WI38 (cell line): Measurements from ENCODE around the gene ING4.
A peak's percentile ranks its signal among the peaks of the same experiment; 100 is the strongest.

ENCODE experiments used
- H3K4me3 ChIP-seq: 2 replicates; pipeline ENCODE4 v1.5.1; 2011; ENCODE audit warnings: low read depth, mild to moderate bottlenecking, control low read depth, low read length
- TF ChIP-seq, protein P1 (sequence below): IDR thresholded peaks from 2 replicates; pipeline ENCODE4 v1.5.1; 2012; ENCODE audit warnings: low read depth, mild to moderate bottlenecking, control low read depth, low read length

The ING4 gene

GRCh38 chr12:6693832-6694355 is 31.0 kb upstream of the ING4 start:
- H3K4me3 ChIP-seq, result no peak overlapping the region
- TF ChIP-seq, protein P1, sequence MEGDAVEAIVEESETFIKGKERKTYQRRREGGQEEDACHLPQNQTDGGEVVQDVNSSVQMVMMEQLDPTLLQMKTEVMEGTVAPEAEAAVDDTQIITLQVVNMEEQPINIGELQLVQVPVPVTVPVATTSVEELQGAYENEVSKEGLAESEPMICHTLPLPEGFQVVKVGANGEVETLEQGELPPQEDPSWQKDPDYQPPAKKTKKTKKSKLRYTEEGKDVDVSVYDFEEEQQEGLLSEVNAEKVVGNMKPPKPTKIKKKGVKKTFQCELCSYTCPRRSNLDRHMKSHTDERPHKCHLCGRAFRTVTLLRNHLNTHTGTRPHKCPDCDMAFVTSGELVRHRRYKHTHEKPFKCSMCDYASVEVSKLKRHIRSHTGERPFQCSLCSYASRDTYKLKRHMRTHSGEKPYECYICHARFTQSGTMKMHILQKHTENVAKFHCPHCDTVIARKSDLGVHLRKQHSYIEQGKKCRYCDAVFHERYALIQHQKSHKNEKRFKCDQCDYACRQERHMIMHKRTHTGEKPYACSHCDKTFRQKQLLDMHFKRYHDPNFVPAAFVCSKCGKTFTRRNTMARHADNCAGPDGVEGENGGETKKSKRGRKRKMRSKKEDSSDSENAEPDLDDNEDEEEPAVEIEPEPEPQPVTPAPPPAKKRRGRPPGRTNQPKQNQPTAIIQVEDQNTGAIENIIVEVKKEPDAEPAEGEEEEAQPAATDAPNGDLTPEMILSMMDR, result no peak

DNA sequence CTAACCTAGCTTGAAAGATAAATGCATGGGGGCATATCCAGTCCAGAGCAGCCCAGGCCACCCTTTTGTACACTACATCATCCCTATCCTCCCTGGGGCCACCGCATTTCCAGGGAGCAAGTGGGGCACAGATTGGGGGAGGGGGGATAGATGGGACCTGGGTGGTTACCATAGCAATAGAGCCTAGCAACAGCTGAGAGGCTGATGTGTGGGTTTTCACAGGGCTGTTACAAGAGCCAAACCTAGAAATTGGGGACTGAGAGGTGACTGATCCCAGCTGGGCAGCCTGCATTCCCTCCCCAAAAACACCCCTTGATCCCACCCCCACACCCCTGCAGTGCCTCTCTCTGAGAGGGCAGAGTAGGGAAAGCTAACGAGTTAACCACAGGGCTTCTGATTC is 30.0 kb upstream of the ING4 start:
- H3K4me3 ChIP-seq, result no peak overlapping the region
- TF ChIP-seq, protein P1, result no peak

DNA sequence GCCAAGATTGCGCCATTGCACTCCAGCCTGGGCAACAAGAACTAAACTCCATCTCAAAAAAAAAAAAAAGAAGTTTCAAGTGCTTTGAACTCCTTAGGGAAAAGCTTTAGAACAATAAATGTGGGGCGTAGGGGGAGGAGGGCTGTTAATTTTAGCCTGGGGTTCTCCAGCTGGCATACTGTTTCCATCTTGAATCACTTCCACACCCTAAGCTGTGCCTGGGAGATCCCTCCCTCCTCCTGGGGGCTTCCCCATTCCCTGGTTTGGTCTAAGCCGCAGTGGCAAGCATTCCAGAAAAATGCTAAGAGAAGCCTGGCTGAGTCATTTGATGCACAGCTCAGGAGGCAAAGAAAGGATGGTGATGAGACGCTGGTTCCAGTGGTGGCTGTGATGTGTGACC is 28.6 kb upstream of the ING4 start:
- H3K4me3 ChIP-seq, result no peak overlapping the region
- TF ChIP-seq, protein P1, result no peak

GRCh38 chr12:6688999-6689882 is 26.3 kb upstream of the ING4 start, which contains the start of gene ZNF384:
Gene ZNF384, minus strand, starts transcription at chr12:6689375. Its CDS starts 9,855 bp downstream, at chr12:6679520.
- TF ChIP-seq, protein P1, result no peak
- peak within 1 kb of the TSS; percentile 95 for H3K4me3 ChIP-seq

GRCh38 chr12:6688543-6688998 is 25.7 kb upstream of the ING4 start:
- TF ChIP-seq, protein P1, result no peak

GRCh38 chr12:6685814-6686213 is 22.9 kb upstream of the ING4 start:
- TF ChIP-seq, protein P1, result no peak
- no peak overlapping the region for H3K4me3 ChIP-seq

More at GRCh38 chr12:6688543-6688998, 25.7 kb upstream of the ING4 start:
- peak overlapping the region; percentile 95 for H3K4me3 ChIP-seq

DNA sequence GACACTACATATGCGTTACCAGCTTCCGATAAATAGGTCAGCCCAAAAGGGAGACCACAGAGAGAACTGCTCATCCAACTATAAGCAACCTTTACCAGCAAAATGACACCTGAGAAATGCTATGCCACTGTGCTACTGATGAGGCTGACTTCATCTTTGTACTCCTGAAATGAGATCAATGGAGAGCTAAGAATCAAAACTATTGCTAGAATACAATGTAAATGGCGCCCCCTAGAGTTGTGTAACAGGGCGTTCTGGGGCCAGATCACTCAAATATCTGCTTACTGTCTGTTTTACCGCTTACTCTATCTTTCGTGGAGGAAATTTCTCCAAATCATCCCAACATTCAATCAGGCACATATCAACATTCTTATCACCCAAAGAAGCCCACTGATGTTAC is 21.7 kb upstream of the ING4 start:
- no peak overlapping the region for H3K4me3 ChIP-seq
- TF ChIP-seq, protein P1, result peak; percentile 49
